Right hindlimb (tissue), 1 donor: ENCODE results near the gene EIPR1.
"Not testable (repeated sequence)": the region's sequence is repeated elsewhere in the genome, so short reads cannot be mapped to it uniquely, and the experiment has no call there.

Experiments
- DNase-seq: peaks from one replicate; pipeline ENCODE4 v3.0.0-alpha.2; 2018

Gene EIPR1

GRCh38 chr2:3302751-3303582 is 74.7 kb downstream of the EIPR1 start:
- DNase-seq: no peak

GRCh38 chr2:3302421-3302750 is 75.2 kb downstream of the EIPR1 start:
- no peak for DNase-seq

- no peak for DNase-seq
These were observed 76.6 kb downstream of the EIPR1 start for GRCh38 chr2:3301001-3301400.

- no peak for DNase-seq
These were observed 77.2 kb downstream of the EIPR1 start for GRCh38 chr2:3300224-3300995.

- DNase-seq: no peak
These were observed 77.9 kb downstream of the EIPR1 start for GRCh38 chr2:3299703-3300102.

- DNase-seq: no peak
These were observed 78.5 kb downstream of the EIPR1 start for GRCh38 chr2:3299130-3299529.

- DNase-seq: no peak
These were observed 79.4 kb downstream of the EIPR1 start for GRCh38 chr2:3298191-3298590.

- DNase-seq: no peak
These were observed 80.1 kb downstream of the EIPR1 start for GRCh38 chr2:3297523-3297922.

- no peak for DNase-seq
These were observed 81.2 kb downstream of the EIPR1 start for GRCh38 chr2:3296182-3296972.

- DNase-seq: no peak
These were observed 83.1 kb downstream of the EIPR1 start for GRCh38 chr2:3294493-3294892.

- DNase-seq: no peak
These were observed 83.5 kb downstream of the EIPR1 start for GRCh38 chr2:3294069-3294468.

- DNase-seq: no peak
These were observed 84.4 kb downstream of the EIPR1 start for GRCh38 chr2:3293221-3293620.

GRCh38 chr2:3292416-3292815 is 85.2 kb downstream of the EIPR1 start:
- DNase-seq: no peak

- DNase-seq: no peak
These were observed 85.9 kb downstream of the EIPR1 start for GRCh38 chr2:3291750-3292149.

- DNase-seq: no peak
These were observed 86.5 kb downstream of the EIPR1 start for GRCh38 chr2:3291113-3291512.

GRCh38 chr2:3290655-3291054 is 87.0 kb downstream of the EIPR1 start:
- DNase-seq: no peak

GRCh38 chr2:3289971-3290370 is 87.6 kb downstream of the EIPR1 start:
- DNase-seq: no peak

- no peak for DNase-seq
These were observed 88.1 kb downstream of the EIPR1 start for GRCh38 chr2:3289526-3289925.

- DNase-seq: no peak
These were observed 88.5 kb downstream of the EIPR1 start for GRCh38 chr2:3289171-3289515.

- no peak for DNase-seq
These were observed 89.0 kb downstream of the EIPR1 start for GRCh38 chr2:3288470-3289170.

- no peak for DNase-seq
These were observed 89.7 kb downstream of the EIPR1 start for GRCh38 chr2:3287896-3288295.

GRCh38 chr2:3286646-3287036 is 91.0 kb downstream of the EIPR1 start:
- not testable (repeated sequence) for DNase-seq
